Stimulated activated CD8-positive, alpha-beta memory T cell treated with anti-CD3 and anti-CD28 coated beads, Interleukin-4, amount 100 ng/mL, for 1 hour (primary cell): ENCODE measurements around the gene MYMK.

Source experiments
- DNase-seq, 2 donors: peaks; one replicate each; pipeline ENCODE4 v3.0.0-alpha.2; 2020; ENCODE audit warnings: low read depth in 2 of 2, low spot score in 1 of 2

The MYMK gene

GRCh38 chr9:133558191-133559126 is 33.7 kb upstream of the MYMK start:
- DNase-seq, result no peak

DNA sequence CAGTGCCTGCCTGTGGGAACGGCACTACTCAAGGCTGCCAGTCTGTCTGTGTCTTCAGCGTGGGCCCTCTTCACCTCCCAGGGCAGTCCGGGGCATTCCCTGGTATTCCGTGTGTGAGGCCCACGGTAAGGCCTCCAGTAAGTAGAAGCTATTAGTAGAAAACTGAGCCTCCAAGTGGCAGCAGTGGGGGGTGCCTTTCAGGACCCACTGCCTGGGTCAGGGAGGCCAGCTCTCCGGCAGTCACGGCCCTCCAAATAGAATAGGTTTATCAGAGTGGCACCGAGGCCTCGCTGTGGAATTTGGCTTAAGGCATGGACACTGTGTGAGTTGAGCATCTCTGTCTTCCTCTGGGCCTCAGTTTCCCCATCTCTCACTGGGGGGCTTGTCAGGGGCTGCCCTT is 32.8 kb upstream of the MYMK start:
- no peak for DNase-seq

- DNase-seq, result no peak
Observed at GRCh38 chr9:133556354-133556753, 31.6 kb upstream of the MYMK start.

DNA sequence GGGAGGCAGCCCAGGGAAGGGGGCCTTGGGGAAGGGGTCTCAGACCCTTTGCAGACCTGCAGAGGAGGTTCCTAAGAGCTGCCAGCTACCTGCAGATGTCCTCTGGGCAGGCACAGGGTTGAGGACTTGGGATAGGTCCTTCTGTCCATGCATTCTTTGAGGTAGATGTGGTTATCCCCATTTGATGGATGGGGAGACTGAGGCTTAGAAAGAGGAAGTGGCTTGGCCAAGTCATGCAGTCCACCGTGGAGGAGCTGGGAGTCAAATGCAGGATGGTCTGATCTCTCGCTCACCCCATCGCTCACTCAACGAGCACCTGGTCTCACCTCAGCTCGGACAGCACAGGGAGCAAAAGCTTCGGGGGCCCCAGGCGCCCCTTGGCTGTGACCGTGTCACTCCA is 30.0 kb upstream of the MYMK start:
- no peak for DNase-seq

DNA sequence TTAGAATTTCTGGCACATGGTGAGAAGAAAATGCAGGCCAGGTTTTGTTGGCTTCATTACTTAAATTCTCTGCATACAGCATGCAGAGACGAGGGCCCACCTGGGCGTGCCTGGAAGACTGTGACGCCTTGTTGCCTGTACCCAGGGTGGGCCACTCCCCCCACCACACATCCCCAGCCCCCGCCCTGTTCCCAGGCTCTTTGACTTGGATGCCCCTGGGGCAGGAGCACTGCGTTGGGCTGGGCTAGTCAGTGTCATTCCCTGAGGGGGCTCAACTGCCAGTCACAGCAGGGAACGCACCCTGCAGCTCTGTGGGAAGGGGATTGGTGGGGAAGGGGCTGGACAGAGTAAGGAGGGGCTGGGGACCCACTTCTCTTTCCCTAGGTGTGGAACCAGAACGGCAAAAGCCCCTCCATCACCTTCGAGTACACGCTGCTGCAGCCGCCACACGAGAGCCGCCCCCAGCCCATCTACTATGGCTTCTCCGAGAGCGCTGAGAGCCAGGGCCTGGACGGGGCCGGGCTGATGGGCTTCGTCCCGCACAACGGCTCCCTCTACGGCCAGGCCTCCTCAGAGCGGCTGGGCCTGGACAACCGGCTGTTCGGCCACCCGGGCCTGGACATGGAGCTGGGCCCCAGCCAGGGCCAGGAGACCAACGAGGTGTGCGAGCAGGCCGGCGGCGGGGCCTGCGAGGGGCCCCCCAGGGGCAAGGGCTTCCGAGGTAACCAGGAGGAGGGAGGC is 29.4 kb upstream of the MYMK start:
- DNase-seq, result no peak

- DNase-seq, result no peak
Observed at GRCh38 chr9:133553123-133553522, 28.4 kb upstream of the MYMK start.

DNA sequence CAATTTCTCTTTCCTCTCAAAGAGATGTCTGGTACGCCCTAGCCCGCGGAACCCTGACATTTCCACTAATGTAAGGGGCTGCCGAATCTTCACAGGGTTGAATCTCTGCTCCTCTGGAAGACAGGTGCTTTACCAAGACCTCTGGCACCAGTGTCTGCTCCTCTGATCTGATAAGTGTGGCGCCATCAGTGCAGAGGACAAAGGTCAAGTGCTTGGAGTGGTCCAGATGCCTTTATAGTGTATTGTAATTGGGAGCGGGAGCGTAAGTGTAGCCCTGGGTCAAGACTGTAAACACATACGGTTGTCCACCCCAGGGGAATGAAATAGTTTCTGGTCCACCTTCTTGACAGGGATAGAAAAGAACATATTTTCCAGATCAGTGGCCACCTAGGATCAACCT is 27.5 kb upstream of the MYMK start:
- DNase-seq, result no peak

DNA sequence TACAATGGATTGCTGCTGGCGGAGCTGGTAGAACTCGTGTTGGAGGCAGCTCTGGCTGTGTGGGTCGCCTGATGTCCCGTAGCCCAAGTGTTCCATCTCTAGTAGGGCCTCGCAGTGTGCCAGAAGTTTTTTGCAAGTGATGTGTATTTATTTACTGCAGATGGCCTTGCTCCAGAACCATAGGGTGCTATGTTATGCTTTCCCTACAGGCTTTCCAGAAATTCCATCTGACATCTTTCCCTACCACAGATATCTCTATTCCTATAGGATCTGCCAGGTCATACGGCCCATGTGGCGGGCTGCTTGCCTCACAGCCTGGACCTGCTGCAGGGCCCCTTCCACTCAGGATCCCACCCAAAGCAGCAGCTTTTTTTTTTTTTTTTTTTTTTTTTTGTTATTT is 26.7 kb upstream of the MYMK start:
- no peak for DNase-seq

GRCh38 chr9:133547116-133547515 is 22.4 kb upstream of the MYMK start:
- no peak for DNase-seq

DNA sequence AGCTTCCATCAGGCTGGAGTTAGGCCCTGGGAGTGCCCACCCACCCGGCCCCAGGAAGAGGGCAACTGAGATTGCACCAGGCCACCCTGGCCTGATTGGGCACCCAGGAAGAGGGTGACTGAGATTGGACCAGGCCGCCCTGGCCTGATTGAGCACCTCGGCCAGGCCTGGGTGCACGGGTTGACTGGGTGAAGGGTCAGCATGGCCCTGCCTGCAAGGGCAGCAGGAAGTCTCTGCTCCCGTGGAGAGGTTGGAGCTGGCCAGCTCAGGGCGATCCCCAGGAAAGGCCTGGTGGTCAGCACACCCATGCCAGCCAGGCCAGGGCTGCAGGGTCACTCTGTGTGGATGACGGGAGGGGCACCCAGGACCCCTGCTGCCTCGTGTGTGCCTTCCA is 21.5 kb upstream of the MYMK start:
- no peak for DNase-seq

DNA sequence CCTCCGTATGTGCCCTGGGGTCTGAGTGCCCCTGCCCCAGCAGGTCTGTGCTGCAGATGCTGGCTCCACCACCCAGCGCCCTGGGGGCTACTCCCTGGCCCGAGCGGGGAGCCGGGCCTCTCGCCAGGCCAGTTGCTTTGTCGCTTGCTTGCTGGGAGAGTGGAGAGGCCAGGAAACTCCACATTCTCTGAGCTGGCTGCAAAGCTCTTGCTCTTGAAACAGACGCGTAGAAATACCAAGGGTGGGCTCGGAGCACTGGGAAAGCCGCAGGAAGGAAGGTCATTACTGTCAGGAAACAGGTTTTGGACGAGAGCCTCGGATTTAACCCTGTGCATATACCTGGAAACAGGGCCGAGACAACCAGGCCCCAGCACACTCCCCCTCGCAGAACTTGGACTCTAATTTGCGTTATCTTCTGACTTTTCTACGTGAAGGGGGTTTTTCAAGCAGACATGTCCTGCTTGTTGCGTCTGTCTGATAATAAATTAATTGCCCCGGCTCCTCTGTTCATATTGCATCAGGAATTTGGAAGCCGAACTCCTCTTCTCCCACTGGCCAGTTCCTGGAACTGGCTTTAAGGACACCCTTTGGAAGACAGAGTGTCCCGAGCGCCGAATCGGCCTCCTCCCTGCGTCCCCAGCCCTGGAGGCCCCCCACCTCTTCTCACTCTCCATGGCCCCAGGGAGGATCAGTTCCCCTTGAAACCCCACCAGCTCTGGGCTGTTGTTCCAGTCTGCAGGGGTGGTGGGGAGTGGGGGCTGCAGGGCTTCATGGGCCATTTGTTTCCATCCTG is 20.9 kb upstream of the MYMK start:
- DNase-seq, result no peak

GRCh38 chr9:133543772-133544467 is 19.2 kb upstream of the MYMK start:
- DNase-seq, result no peak

GRCh38 chr9:133542002-133542401 is 17.2 kb upstream of the MYMK start:
- DNase-seq, result no peak

DNA sequence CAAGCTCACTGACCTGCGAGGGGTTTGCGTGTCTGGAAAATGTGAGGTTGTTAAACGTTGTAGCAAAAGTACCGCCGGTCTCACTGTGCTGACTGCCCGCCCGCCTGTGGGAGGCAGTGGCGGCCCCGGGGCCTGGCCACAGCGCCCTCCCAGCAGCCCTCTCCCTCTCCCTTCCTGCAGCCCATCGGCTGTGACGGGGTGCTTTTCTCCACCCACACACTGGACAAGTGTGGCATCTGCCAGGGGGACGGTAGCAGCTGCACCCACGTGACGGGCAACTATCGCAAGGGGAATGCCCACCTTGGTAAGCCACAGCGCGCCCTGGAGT is 15.9 kb upstream of the MYMK start:
- no peak for DNase-seq

- no peak for DNase-seq
Observed at GRCh38 chr9:133539991-133540697, 15.4 kb upstream of the MYMK start.

DNA sequence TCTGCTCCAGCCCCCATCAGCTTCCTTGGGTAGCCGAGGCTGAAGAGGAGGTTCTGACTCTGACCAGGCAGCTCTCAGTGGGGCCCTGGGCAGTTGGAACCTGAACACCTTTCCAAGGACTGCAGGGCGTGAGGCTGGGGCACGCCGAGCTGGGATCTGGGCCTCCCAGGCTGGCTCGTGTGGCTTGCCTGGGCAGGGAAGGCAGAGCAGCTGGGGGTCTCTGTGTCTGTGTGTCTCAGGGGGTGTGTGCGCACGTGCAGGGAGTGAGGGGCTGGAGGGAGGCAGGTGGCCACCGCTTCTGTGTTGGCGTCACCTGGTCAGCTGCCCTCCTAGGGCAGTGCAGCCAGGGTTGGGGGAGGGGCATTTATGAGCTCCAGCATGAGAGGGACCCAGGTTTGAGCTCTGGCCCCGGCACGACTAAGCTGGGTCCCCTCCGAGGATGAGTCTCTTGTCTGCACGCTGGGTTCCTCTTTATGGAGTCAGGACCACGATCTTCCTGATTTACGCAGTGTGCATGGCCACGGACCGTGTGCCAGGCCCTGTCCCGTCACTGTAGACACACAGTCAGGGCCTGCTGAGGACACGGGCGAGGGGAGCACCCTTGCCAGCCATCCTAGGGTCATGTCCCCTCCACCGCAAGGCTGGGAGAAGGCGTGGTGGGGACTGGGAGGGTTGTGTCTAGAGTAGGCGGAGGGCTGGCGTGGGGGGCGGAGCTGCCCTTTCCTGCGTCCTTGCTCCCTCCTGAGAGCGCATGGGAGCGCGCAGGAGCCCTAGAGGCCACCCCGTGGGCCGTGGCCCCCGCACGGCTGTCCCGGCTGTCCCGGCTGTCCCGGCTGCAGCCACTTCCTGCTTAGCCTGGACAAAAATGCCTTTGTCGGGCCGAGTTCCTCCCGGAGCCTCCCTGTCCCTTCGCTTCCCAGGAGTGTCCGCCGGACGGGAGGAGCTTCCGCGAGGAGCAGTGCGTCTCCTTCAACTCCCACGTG is 14.4 kb upstream of the MYMK start:
- DNase-seq, result no peak

DNA sequence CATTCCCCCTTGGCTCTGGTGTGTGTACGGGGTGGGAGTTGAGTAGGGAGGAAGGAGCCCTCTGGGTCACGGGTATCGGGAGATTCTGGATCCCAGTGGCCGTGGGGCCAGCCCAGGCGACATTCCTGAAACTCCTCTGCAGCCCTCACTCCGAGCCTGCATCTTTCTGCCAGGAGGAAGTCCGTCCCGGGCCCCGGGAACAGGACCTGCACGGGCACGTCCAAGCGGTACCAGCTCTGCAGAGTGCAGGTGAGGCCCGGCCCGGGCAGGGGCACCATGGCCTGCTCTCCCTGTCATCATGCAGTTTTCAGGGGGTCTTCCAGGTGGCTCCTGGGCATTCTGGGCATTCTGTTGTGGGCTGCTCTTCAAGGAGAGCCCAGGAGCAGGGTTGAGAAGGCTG is 13.4 kb upstream of the MYMK start:
- no peak for DNase-seq

DNA sequence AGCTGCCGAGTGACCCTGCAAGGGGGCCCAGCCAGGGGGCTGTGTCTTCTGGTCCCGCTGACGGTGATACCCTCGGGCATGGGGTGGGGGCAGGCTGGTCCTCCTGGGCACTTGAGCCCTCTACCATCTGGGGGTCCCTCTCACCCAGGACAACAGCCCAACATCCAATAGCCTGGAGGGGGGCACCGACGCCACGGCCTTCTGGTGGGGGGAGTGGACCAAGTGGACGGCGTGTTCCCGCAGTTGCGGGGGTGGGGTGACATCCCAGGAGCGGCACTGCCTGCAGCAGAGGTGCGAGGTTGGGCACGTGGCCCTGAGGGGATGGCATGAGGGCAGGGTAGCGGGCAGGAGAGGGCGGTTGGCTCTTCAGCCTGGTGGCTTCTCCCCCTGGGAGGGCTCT is 12.5 kb upstream of the MYMK start:
- no peak for DNase-seq

DNA sequence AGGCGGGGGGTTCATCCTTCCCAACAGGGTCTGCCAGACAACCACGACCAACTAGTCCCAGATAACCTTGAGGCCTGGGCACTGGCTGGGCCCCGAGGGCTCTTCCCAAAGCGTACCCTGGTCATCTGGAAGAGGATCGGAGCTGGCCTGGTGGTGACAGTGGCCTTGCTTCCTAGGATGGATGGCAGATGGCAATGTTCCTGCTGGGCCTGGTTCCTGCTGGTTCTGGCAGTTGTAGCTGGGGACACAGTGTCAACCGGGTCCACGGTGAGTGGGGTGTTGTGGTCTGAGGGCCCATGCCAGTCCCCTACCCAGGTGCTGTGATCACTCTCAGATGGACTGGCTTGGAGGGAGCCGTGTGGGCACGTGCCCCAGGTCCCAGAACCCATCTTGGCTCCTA is 11.8 kb upstream of the MYMK start:
- no peak for DNase-seq
